Measurements from ENCODE around the gene FGFR3. TPM values are rescaled to one million over a fixed set of nuclear protein-coding genes. Genes with fewer than 3 reads are reported as not detected.

Gene FGFR3
- total and polyA plus RNA-seq, 2 of the 8 experiments (the other 6 are each of a cell fraction or from before 2014, with no cell fraction given): 9.0 to 19.5 TPM

DNA sequence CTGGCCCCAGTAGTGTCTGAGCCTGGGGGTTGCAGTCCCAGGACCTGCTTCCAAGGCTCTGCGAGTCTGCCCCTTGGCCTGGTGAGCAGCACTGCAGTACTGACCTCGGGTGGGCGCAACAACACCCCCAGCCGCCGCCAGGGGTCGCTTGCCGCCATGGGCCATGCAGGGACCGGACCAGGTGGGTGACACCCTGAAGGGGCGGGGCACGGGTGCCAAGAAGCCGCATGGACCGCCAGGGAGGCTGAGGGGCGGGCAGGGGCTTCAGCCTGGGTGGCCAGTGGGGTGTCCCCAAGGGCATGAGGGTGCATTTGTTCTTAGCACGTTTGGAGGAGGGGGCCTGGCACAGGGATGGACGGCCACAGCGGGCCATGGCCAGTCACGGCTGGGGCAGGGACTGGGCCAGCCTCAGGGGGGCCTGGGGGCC lies 46.8 kb upstream of the FGFR3 start:
- H3K14ac ChIP-seq (ENCODE audit: insufficient read length): no peak overlapping the region
- H2AFZ ChIP-seq (ENCODE audit: low read length): no peak overlapping the region
- WGBS, 2 experiments (ENCODE audit: extremely low coverage in 1 of 2, insufficient coverage in 1 of 2, insufficient read length in 1 of 2, insufficient replicate concordance in 2 of 2, low coverage in 1 of 2, low lambda C conversion rate in 2 of 2, missing lambda C conversion rate in 1 of 2): 24% methylated on average over 17 of the region's 17 CpGs; no CpG with 5 or more reads in 1 of the 2 experiments
- no peak overlapping the region for H2BK15ac ChIP-seq (ENCODE audit: low read length)
- H3K4me2 ChIP-seq (ENCODE audit: insufficient read depth in 1 of 2, low read depth in 2 of 2, low read length in 2 of 2): no peak overlapping the region
- peak overlapping the region; percentile 55 for H4K91ac ChIP-seq (replicated peaks; ENCODE audit: insufficient read length, low read length)
- H3K27ac ChIP-seq (ENCODE audit: low read depth, low read length): no peak overlapping the region
- H3K9ac ChIP-seq (replicated peaks in 1 of 4; ENCODE audit: extremely low read depth in 1 of 4, low read depth in 3 of 4, low read length in 3 of 4): no peak overlapping the region
- ChIA-PET CTCF (ENCODE audit: partially characterized antibody) (interaction anchor here (0.9 to 52.9 kb wide), 13 partner anchors 9 to 154 kb away, joined by 3 to 2507 read pairs (median 5); partner anchors contain the start of gene FGFR3), POLR2A (ENCODE audit: partially characterized antibody) (interaction anchor here (1.3 to 5.6 kb wide), 8 partner anchors 10 to 66 kb away, joined by 4 to 38 read pairs (median 8); partner anchors contain the start of genes FGFR3, TACC3 and TMEM129)
- H3K9me3 ChIP-seq (ENCODE audit: insufficient read depth in 2 of 2, low read depth in 1 of 2, low read length in 1 of 2): no peaks in the 10 kb centered on the region
- H3K27me3 ChIP-seq (replicated peaks in 1 of 4; ENCODE audit: control insufficient read depth in 3 of 4, extremely low read depth in 1 of 4, insufficient read depth in 3 of 4, low read length in 3 of 4): peaks cover 0 to 4% (median 0%) of the 10 kb centered on the region in 4 experiments; a peak in 2 of 7 replicates
- H2BK5ac ChIP-seq (ENCODE audit: low read depth, low read length): no peak overlapping the region
- H2AK5ac ChIP-seq (ENCODE audit: low read depth, low read length): no peak overlapping the region
- H3K23ac ChIP-seq (ENCODE audit: insufficient read length): no peak overlapping the region
- H3K56ac ChIP-seq (replicated peaks; ENCODE audit: insufficient read length, low read depth, low read length): no peak overlapping the region
- H2BK20ac ChIP-seq (ENCODE audit: low read length): no peak overlapping the region
- H3K4ac ChIP-seq (replicated peaks; ENCODE audit: insufficient read length, low read depth, low read length): no peak overlapping the region
- no peak overlapping the region for H2BK120ac ChIP-seq (replicated peaks; ENCODE audit: low read depth, low read length)
- no peak overlapping the region for H4K5ac ChIP-seq (ENCODE audit: insufficient read length, low read depth, low read length)
- H4K20me1 ChIP-seq (replicated peaks in 1 of 2; ENCODE audit: control insufficient read depth in 1 of 2, insufficient read depth in 2 of 2, low read length in 2 of 2): peaks cover 5 to 7% of the 10 kb centered on the region in 2 experiments
- no peak overlapping the region for H2BK12ac ChIP-seq (ENCODE audit: low read depth, low read length)
- H3K36me3 ChIP-seq (ENCODE audit: control insufficient read depth in 2 of 4, insufficient read depth in 4 of 4, low read length in 3 of 4): peaks cover 9 to 33% (median 27%) of the 10 kb centered on the region in 4 experiments
- H4K8ac ChIP-seq (ENCODE audit: extremely low read depth, insufficient read depth, low read length): no peak overlapping the region
- FAIRE-seq (no peak), DNase-seq (ENCODE audit: low read depth in 1 of 2, low spot score in 2 of 2) (peak; percentile 85 to 100)
- no peaks in the 10 kb centered on the region for H3K79me2 ChIP-seq (ENCODE audit: control insufficient read depth in 1 of 2, insufficient read depth in 2 of 2, low read length in 2 of 2)
- no peak overlapping the region for H3K4me3 ChIP-seq (ENCODE audit: extremely low read depth in 1 of 4, insufficient read depth in 2 of 4, low read depth in 3 of 4, low read length in 4 of 4)
- no peaks in the 10 kb centered on the region for H3K23me2 ChIP-seq (ENCODE audit: low read depth, low read length)
- H3K79me1 ChIP-seq (ENCODE audit: low read depth, low read length): no peaks in the 10 kb centered on the region
- H3K18ac ChIP-seq (ENCODE audit: extremely low read depth, low read length): no peak overlapping the region
- H3K4me1 ChIP-seq (replicated peaks in 1 of 4; ENCODE audit: control insufficient read depth in 3 of 4, insufficient read depth in 4 of 4, low read length in 3 of 4): peaks cover 0 to 8% (median 5%) of the 10 kb centered on the region in 4 experiments; a peak in 6 of 7 replicates
- TF ChIP-seq CTCF (IDR thresholded peaks at IDR 0.05; ENCODE audit: control extremely low read depth in 1 of 3, insufficient read depth in 1 of 3, low read depth in 1 of 3, low read length in 3 of 3): peak in 2 of 3 experiments; percentile 98 to 99; a peak in 3 of 4 replicates
- peak; percentile 84 for TF ChIP-seq GABPA (IDR thresholded peaks at IDR 0.05; ENCODE audit: borderline replicate concordance, insufficient read depth, low read length)
- peak; percentile 56 for TF ChIP-seq TAF7 (optimal IDR thresholded peaks at IDR 0.05; ENCODE audit: borderline replicate concordance, low read depth, low read length)
- TF ChIP-seq TCF12 (IDR thresholded peaks at IDR 0.05; ENCODE audit: low read depth, low read length): 0 out of 2 replicates have a peak, but pooled peaks have one; percentile 48
- TF ChIP-seq SIX5 (IDR thresholded peaks at IDR 0.05; ENCODE audit: low read depth, low read length): no peak
- TF ChIP-seq JUND (IDR thresholded peaks at IDR 0.05; ENCODE audit: low read length): 0 out of 2 replicates have a peak, but pooled peaks have one; percentile 35
- TF ChIP-seq RAD21 (IDR thresholded peaks at IDR 0.05 in 1 of 2, conservative IDR thresholded peaks at IDR 0.05 in 1 of 2; ENCODE audit: low read depth in 2 of 2, low read length in 2 of 2): peak; percentile 83 to 90
- no peak for TF ChIP-seq KDM4A (IDR thresholded peaks at IDR 0.05; ENCODE audit: low read depth, low read length, severe bottlenecking)
- TF ChIP-seq, protein P1, sequence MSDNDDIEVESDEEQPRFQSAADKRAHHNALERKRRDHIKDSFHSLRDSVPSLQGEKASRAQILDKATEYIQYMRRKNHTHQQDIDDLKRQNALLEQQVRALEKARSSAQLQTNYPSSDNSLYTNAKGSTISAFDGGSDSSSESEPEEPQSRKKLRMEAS (IDR thresholded peaks at IDR 0.05): peak; percentile 79

All from H1 (cell line).